ENCODE measurements around the gene ATAD3C.

DNA sequence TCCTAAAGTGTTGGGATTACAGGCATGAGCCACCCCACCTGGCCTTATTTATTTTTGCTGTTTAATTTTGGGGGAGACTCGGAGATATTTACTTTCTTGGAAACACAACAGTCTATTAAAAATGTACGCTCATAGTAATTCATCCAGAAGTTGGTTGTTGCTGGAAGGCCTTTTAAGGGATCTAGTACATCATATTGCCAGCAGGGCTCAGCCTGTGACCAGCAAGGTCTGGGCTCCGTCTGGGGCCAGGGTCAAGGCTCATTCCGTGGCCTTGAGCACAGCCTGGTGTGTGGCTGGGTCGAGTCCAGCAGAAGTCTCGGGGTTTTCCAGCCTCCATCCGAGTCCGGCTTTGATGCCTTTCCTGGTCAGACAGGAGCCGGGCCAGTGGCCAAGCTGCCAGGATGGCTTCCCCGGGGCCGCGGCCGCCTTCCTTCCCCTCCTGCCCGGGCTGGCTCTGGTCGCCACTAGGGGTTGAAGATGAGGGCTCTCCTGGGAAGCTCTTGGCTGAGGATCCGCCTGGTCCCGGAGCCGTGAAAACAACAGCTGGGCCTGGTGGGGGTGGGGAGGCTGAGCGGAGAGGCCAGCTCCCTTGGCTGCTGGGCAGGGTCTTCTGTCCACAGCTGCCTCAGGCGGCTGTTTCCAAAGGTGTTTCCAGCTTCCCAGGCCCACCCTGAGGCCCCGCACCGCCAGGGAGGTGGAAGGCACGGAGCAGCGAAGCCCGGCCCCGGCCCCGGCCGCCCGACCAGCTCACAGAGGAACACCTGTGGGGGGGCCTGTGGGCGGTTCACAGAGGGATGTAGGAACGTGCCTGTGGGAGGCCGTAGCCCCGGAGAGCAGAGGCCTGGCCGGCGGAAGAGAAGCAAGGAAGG, 19.1 kb upstream of the ATAD3C start:
- TF ChIP-seq, protein P1, sequence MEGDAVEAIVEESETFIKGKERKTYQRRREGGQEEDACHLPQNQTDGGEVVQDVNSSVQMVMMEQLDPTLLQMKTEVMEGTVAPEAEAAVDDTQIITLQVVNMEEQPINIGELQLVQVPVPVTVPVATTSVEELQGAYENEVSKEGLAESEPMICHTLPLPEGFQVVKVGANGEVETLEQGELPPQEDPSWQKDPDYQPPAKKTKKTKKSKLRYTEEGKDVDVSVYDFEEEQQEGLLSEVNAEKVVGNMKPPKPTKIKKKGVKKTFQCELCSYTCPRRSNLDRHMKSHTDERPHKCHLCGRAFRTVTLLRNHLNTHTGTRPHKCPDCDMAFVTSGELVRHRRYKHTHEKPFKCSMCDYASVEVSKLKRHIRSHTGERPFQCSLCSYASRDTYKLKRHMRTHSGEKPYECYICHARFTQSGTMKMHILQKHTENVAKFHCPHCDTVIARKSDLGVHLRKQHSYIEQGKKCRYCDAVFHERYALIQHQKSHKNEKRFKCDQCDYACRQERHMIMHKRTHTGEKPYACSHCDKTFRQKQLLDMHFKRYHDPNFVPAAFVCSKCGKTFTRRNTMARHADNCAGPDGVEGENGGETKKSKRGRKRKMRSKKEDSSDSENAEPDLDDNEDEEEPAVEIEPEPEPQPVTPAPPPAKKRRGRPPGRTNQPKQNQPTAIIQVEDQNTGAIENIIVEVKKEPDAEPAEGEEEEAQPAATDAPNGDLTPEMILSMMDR (IDR thresholded peaks at IDR 0.05), result peak in 3 of 6 experiments; percentile 19 to 34 (median 31)
- TF ChIP-seq POLR2A (IDR thresholded peaks at IDR 0.05), result peak in 1 of 4 donors; percentile 7

Data from esophagus squamous epithelium (tissue), 4 donors.